Breast epithelium (tissue), 3 donors: Measurements from ENCODE around the gene TLX3.

Source experiments
- CTCF ChIP-seq, 3 donors: fragments of 450-650 bp; IDR thresholded peaks; one replicate each; pipeline ENCODE4 v1.5.1; 2016 to 2017; ENCODE audit warnings: antibody characterized with exemption in 3 of 3, mild to moderate bottlenecking in 3 of 3, moderate library complexity in 3 of 3
- POLR2A ChIP-seq: fragments of 450-650 bp; IDR thresholded peaks from one replicate; pipeline ENCODE4 v1.6.1; 2016; ENCODE audit warnings: antibody characterized with exemption, mild to moderate bottlenecking, moderate library complexity
- POLR2AphosphoS5 ChIP-seq, 3 donors: sonication (generic); formaldehyde crosslinking; IDR thresholded peaks; one replicate each; pipeline ENCODE4 v1.6.1; 2017; ENCODE audit warnings: antibody characterized with exemption in 3 of 3

- TF ChIP-seq CTCF (IDR thresholded peaks at IDR 0.05) (no peak), POLR2A (no peak), POLR2AphosphoS5 (IDR thresholded peaks at IDR 0.05) (no peak)
These were observed 8.2 kb downstream of the TLX3 start for GRCh38 chr5:171317230-171317629.
